H1 (cell line): ENCODE measurements around the gene PHACTR2. TPM values are rescaled to one million over a fixed set of nuclear protein-coding genes. Genes with fewer than 3 reads are reported as not detected.

ENCODE experiments used
- CTCF ChIA-PET: fragments of 300-600 bp; sonication (Branson Sonifier 250); formaldehyde crosslinking; loops from one replicate; lab custom pipeline; 2021; ENCODE audit not compliant: partially characterized antibody; lab: Charles Lee
- POLR2A ChIA-PET: fragments of 300-600 bp; sonication (Branson Sonifier 250); formaldehyde crosslinking; loops from one replicate; lab custom pipeline; 2021; ENCODE audit warnings: inconsistent platforms; ENCODE audit not compliant: partially characterized antibody; lab: Charles Lee
- DNase-seq, 2 experiments: peaks; one replicate each; pipeline versions ENCODE4 v3.0.0 to v3.0.0-alpha.2; 2010 to 2022; ENCODE audit warnings: low spot score in 2 of 2, low read depth in 1 of 2, mixed read lengths in 1 of 2
- FAIRE-seq: peaks from 2 replicates; lab custom pipeline; 2011; peaks lifted over from hg19 to GRCh38; lab: Jason Lieb, UNC
- H2AFZ ChIP-seq: 2 replicates; pipeline ENCODE4 v1.8.1; 2012; ENCODE audit warnings: low read length, inconsistent platforms
- H2AK5ac ChIP-seq: 2 replicates; pipeline ENCODE4 v1.6.1; 2013; ENCODE audit warnings: low read depth, low read length
- H2BK120ac ChIP-seq: replicated peaks from 2 replicates; pipeline ENCODE3; 2013; ENCODE audit warnings: low read depth, low read length, inconsistent platforms
- H2BK12ac ChIP-seq: 2 replicates; pipeline ENCODE4 v1.6.1; 2013; ENCODE audit warnings: low read depth, low read length
- H2BK15ac ChIP-seq: 2 replicates; pipeline ENCODE4 v1.6.1; 2013; ENCODE audit warnings: low read length
- H2BK20ac ChIP-seq: 2 replicates; pipeline ENCODE4 v1.6.1; 2013; ENCODE audit warnings: low read length
- H2BK5ac ChIP-seq: 2 replicates; pipeline ENCODE4 v1.6.1; 2013; ENCODE audit warnings: low read depth, low read length
- H3K14ac ChIP-seq: 2 replicates; pipeline ENCODE4 v1.6.1; 2013; ENCODE audit warnings: inconsistent platforms; ENCODE audit not compliant: insufficient read length
- H3K18ac ChIP-seq: 2 replicates; pipeline ENCODE4 v1.6.1; 2013; ENCODE audit warnings: low read length; ENCODE audit errors: extremely low read depth
- H3K23ac ChIP-seq: 2 replicates; pipeline ENCODE4 v1.6.1; 2013; ENCODE audit warnings: inconsistent platforms; ENCODE audit not compliant: insufficient read length
- H3K23me2 ChIP-seq: 2 replicates; pipeline ENCODE4 v1.6.1; 2013; ENCODE audit warnings: low read depth, low read length
- H3K27ac ChIP-seq: 2 replicates; pipeline ENCODE4 v1.6.1; 2011; ENCODE audit warnings: low read depth, low read length, inconsistent platforms
- H3K27me3 ChIP-seq, 4 experiments: replicated peaks in 1 of 4; 1 replicate in 1 of 4; 2 replicates in 3 of 4; pipeline versions ENCODE4 v1.6.1 to v1.8.1; 2011 to 2013; ENCODE audit warnings: low read length in 3 of 4, mild to moderate bottlenecking in 3 of 4, inconsistent platforms in 2 of 4, mixed read lengths in 2 of 4, moderate library complexity in 1 of 4; ENCODE audit not compliant: control insufficient read depth in 3 of 4, insufficient read depth in 3 of 4; ENCODE audit errors: extremely low read depth in 1 of 4
- H3K36me3 ChIP-seq, 4 experiments: 2 replicates each; pipeline versions ENCODE4 v1.6.1 to v1.8.1; 2011 to 2013; ENCODE audit warnings: mild to moderate bottlenecking in 4 of 4, low read length in 3 of 4, moderate library complexity in 2 of 4, control low read depth in 1 of 4, inconsistent platforms in 1 of 4; ENCODE audit not compliant: insufficient read depth in 4 of 4, control insufficient read depth in 2 of 4
- H3K4ac ChIP-seq: replicated peaks from 2 replicates; pipeline ENCODE3; 2013; ENCODE audit warnings: low read length, low read depth, mixed read lengths, inconsistent platforms; ENCODE audit not compliant: insufficient read length
- H3K4me1 ChIP-seq, 4 experiments: replicated peaks in 1 of 4; 1 replicate in 1 of 4; 2 replicates in 3 of 4; pipeline versions ENCODE4 v1.6.1 to v1.8.1; 2011 to 2013; ENCODE audit warnings: low read length in 3 of 4, inconsistent platforms in 2 of 4, mixed read lengths in 1 of 4; ENCODE audit not compliant: insufficient read depth in 4 of 4, control insufficient read depth in 3 of 4
- H3K4me2 ChIP-seq, 2 experiments: 2 replicates each; pipeline versions ENCODE4 v1.6.1 to v1.8.1; 2011 to 2013; ENCODE audit warnings: low read depth in 2 of 2, low read length in 2 of 2, control low read depth in 1 of 2, inconsistent platforms in 1 of 2, mild to moderate bottlenecking in 1 of 2; ENCODE audit not compliant: insufficient read depth in 1 of 2
- H3K4me3 ChIP-seq, 4 experiments: fragments of 200-600, 300-600 bp in 1 of 4; sonication (generic), shearing (Covaris generic), sonication (Bioruptor Twin) in 1 of 4; 2 replicates each; pipeline versions ENCODE4 v1.5.1 to v1.8.1; 2011 to 2016; ENCODE audit warnings: low read length in 4 of 4, low read depth in 3 of 4, control low read depth in 2 of 4, inconsistent platforms in 2 of 4, mild to moderate bottlenecking in 2 of 4, mixed read lengths in 1 of 4, moderate library complexity in 1 of 4; ENCODE audit not compliant: insufficient read depth in 2 of 4; ENCODE audit errors: extremely low read depth in 1 of 4
- H3K56ac ChIP-seq: replicated peaks from 2 replicates; pipeline ENCODE3; 2013; ENCODE audit warnings: low read depth, mild to moderate bottlenecking, mixed read lengths, low read length, inconsistent platforms; ENCODE audit not compliant: insufficient read length
- H3K79me1 ChIP-seq: 2 replicates; pipeline ENCODE4 v1.6.1; 2013; ENCODE audit warnings: low read depth, low read length, control low read depth
- H3K79me2 ChIP-seq, 2 experiments: 2 replicates each; pipeline versions ENCODE4 v1.6.1 to v1.8.1; 2012 to 2013; ENCODE audit warnings: low read length in 2 of 2, mild to moderate bottlenecking in 2 of 2, inconsistent platforms in 1 of 2; ENCODE audit not compliant: insufficient read depth in 2 of 2, control insufficient read depth in 1 of 2
- H3K9ac ChIP-seq, 4 experiments: replicated peaks in 1 of 4; 1 replicate in 1 of 4; 2 replicates in 3 of 4; pipeline versions ENCODE4 v1.6.1 to v1.8.1; 2011 to 2013; ENCODE audit warnings: low read depth in 3 of 4, low read length in 3 of 4, control low read depth in 2 of 4, mild to moderate bottlenecking in 2 of 4, moderate library complexity in 2 of 4, inconsistent platforms in 1 of 4; ENCODE audit errors: extremely low read depth in 1 of 4
- H3K9me3 ChIP-seq, 2 experiments: 2 replicates each; pipeline versions ENCODE4 v1.6.1 to v1.8.1; 2012 to 2013; ENCODE audit warnings: mild to moderate bottlenecking in 2 of 2, moderate library complexity in 2 of 2, control low read depth in 1 of 2, inconsistent platforms in 1 of 2, low read depth in 1 of 2, low read length in 1 of 2, mixed read lengths in 1 of 2; ENCODE audit not compliant: insufficient read depth in 2 of 2
- H4K20me1 ChIP-seq, 2 experiments: replicated peaks in 1 of 2; 2 replicates each; pipeline versions ENCODE3 to v1.8.1; 2011 to 2013; ENCODE audit warnings: inconsistent platforms in 2 of 2, low read length in 2 of 2, mild to moderate bottlenecking in 1 of 2; ENCODE audit not compliant: insufficient read depth in 2 of 2, control insufficient read depth in 1 of 2
- H4K5ac ChIP-seq: 2 replicates; pipeline ENCODE4 v1.6.1; 2013; ENCODE audit warnings: low read length, low read depth, mixed read lengths, inconsistent platforms; ENCODE audit not compliant: insufficient read length
- H4K8ac ChIP-seq: 2 replicates; pipeline ENCODE4 v1.8.0; 2013; ENCODE audit warnings: mild to moderate bottlenecking, moderate library complexity, low read length, inconsistent platforms; ENCODE audit not compliant: insufficient read depth; ENCODE audit errors: extremely low read depth
- H4K91ac ChIP-seq: replicated peaks from 2 replicates; pipeline ENCODE3; 2013; ENCODE audit warnings: low read length, mixed read lengths, inconsistent platforms; ENCODE audit not compliant: insufficient read length
- CTBP2 ChIP-seq: IDR thresholded peaks from 2 replicates; pipeline ENCODE4 v1.7.0; 2011; ENCODE audit warnings: borderline replicate concordance, mild to moderate bottlenecking, moderate library complexity, mixed read lengths, low read length; ENCODE audit not compliant: insufficient read depth, insufficient read length
- EGR1 ChIP-seq: IDR thresholded peaks from 2 replicates; pipeline ENCODE4 v1.6.1; 2011; ENCODE audit warnings: low read depth, low read length, borderline replicate concordance
- HDAC2 ChIP-seq, 2 experiments: fragments of 300-600 bp in 1 of 2; sonication (generic) in 1 of 2; IDR thresholded peaks; 2 replicates each; pipeline ENCODE4 v1.6.1; 2011 to 2012; ENCODE audit warnings: low read depth in 2 of 2, low read length in 2 of 2, mild to moderate bottlenecking in 2 of 2, moderate library complexity in 2 of 2, borderline replicate concordance in 1 of 2, inconsistent platforms in 1 of 2
- JUN ChIP-seq: IDR thresholded peaks from 2 replicates; pipeline ENCODE4 v1.6.1; 2011; ENCODE audit warnings: low read depth, mild to moderate bottlenecking, improper control_type of control experiment, low read length
- polyA plus RNA-seq, 7 experiments: library from polyadenylated mRNA; depleted of rRNA in 3 of 7; stranded (reverse) in 5 of 7; unstranded in 2 of 7; fragments of >200 nt in 5 of 7; fragments of 200-250 nt in 2 of 7; gene quantifications; 1 replicate in 5 of 7; 2 replicates in 1 of 7; 4 replicates in 1 of 7; pipeline versions ENCODE4 v1.2.1 to v1.2.3, GENCODE V29; 2011 to 2013; ENCODE audit warnings: missing spikeins in 2 of 7, mixed read lengths in 2 of 7
- total RNA-seq: library from RNA; stranded (reverse); fragmentation: NEBNext Ultra II Directional; extraction: Animal tissue kit (Norgen Biotek cat#: 25700); gene quantifications from 2 replicates; pipeline ENCODE4 v1.2.1, GENCODE V29; 2021
- TF ChIP-seq, protein P1 (sequence below), 3 experiments: IDR thresholded peaks; 1 replicate in 2 of 3; 2 replicates in 1 of 3; pipeline versions ENCODE4 v1.5.1 to v1.6.1; 2011; ENCODE audit warnings: low read length in 3 of 3, mild to moderate bottlenecking in 3 of 3, inconsistent platforms in 2 of 3, low read depth in 1 of 3, moderate library complexity in 1 of 3; ENCODE audit not compliant: insufficient read depth in 1 of 3; ENCODE audit errors: control extremely low read depth in 1 of 3

The PHACTR2 gene
- total and polyA plus RNA-seq, 2 of the 8 experiments (the other 6 are each of a cell fraction or from before 2014, with no cell fraction given) = 16.9 to 131 TPM

DNA sequence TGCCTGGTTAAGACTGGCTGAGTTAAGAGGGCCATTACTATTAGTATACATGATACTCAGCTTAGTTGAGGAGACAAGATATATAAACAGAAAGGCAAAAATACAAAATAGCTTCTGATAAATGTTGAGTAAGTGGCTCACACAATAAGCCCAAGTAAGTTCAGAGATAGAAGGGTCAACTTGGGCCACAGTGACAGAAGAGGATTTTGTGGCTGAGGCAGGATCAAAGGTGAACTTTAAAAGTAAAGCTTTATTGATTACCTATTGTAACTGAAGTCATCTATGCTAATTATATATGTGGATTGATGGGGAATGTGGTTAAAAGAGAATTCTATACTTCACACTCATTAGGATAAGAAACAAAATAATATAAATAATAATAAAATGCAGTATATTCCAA is 80.8 kb downstream of the PHACTR2 start:
- Histone ChIP-seq H4K8ac (no peak overlapping the region), H2AK5ac (no peak overlapping the region), H3K14ac (no peak overlapping the region), H3K23me2 (no peaks in the 10 kb centered on the region), H3K79me2 (no peaks in the 10 kb centered on the region), H3K27me3 (no peaks in the 10 kb centered on the region), H2AFZ (no peak overlapping the region), H2BK20ac (no peak overlapping the region), H2BK12ac (no peak overlapping the region), H3K36me3 (peaks cover 0 to 33% (median 8%) of the 10 kb centered on the region in 4 experiments; a peak in 6 of 8 replicates), H3K79me1 (no peaks in the 10 kb centered on the region; the same call in 1 of the 2 replicates), H4K91ac (no peak overlapping the region), H2BK120ac (no peak overlapping the region), H2BK5ac (no peak overlapping the region), H3K27ac (no peak overlapping the region), H3K56ac (no peak overlapping the region), H3K4ac (no peak overlapping the region), H3K4me3 (no peak overlapping the region), H3K18ac (no peak overlapping the region), H4K20me1 (no peaks in the 10 kb centered on the region), H3K9me3 (no peaks in the 10 kb centered on the region), H3K4me2 (no peak overlapping the region), H4K5ac (no peak overlapping the region), H3K4me1 (peaks cover 0 to 4% (median 0%) of the 10 kb centered on the region in 4 experiments; a peak in 1 of 7 replicates), H3K23ac (no peak overlapping the region), H2BK15ac (no peak overlapping the region), H3K9ac (no peak overlapping the region)
- ChIA-PET CTCF (interaction anchor here (1.0 to 1.3 kb wide), 2 partner anchors 8 to 14 kb away, joined by 3 to 5 read pairs; no protein-coding TSS in a partner anchor), POLR2A (interaction anchor here (0.9 to 1.2 kb wide), 2 partner anchors 10 to 85 kb away, joined by 3 to 4 read pairs; partner anchors contain the start of gene LTV1)
- FAIRE-seq (no peak), DNase-seq (no peak)
- TF ChIP-seq CTBP2 (no peak), HDAC2 (IDR thresholded peaks at IDR 0.05; ENCODE audit: borderline replicate concordance in 1 of 2, low read depth in 2 of 2, low read length in 2 of 2) (no peak), JUN (no peak), EGR1 (no peak)
- TF ChIP-seq, protein P1, sequence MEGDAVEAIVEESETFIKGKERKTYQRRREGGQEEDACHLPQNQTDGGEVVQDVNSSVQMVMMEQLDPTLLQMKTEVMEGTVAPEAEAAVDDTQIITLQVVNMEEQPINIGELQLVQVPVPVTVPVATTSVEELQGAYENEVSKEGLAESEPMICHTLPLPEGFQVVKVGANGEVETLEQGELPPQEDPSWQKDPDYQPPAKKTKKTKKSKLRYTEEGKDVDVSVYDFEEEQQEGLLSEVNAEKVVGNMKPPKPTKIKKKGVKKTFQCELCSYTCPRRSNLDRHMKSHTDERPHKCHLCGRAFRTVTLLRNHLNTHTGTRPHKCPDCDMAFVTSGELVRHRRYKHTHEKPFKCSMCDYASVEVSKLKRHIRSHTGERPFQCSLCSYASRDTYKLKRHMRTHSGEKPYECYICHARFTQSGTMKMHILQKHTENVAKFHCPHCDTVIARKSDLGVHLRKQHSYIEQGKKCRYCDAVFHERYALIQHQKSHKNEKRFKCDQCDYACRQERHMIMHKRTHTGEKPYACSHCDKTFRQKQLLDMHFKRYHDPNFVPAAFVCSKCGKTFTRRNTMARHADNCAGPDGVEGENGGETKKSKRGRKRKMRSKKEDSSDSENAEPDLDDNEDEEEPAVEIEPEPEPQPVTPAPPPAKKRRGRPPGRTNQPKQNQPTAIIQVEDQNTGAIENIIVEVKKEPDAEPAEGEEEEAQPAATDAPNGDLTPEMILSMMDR (IDR thresholded peaks at IDR 0.05; ENCODE audit: control extremely low read depth in 1 of 3, insufficient read depth in 1 of 3, low read depth in 1 of 3, low read length in 3 of 3) = no peak
